ENCODE measurements around the gene AAK1.

Gene AAK1

DNA sequence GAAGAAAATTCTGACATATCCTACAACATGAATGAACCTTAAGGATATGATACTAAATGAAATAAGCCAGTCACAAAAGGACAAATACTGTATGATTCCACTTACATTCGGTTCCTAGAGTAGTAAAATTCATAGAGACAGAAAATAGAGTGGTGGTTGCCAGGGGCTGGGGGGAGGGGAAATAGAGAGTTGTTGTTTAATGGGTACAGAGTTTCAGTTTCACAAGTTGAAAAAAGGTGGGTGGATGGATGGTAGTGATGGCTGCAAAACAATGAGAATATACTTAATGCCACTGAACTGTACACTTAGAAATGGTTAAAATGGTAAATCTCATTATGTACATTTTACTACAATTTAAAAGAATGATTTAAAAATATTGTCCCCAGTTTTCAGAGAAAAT lies 153.1 kb downstream of the AAK1 start:
- DNase-seq (ENCODE audit: low spot score): no peak
- TF ChIP-seq, protein P1, sequence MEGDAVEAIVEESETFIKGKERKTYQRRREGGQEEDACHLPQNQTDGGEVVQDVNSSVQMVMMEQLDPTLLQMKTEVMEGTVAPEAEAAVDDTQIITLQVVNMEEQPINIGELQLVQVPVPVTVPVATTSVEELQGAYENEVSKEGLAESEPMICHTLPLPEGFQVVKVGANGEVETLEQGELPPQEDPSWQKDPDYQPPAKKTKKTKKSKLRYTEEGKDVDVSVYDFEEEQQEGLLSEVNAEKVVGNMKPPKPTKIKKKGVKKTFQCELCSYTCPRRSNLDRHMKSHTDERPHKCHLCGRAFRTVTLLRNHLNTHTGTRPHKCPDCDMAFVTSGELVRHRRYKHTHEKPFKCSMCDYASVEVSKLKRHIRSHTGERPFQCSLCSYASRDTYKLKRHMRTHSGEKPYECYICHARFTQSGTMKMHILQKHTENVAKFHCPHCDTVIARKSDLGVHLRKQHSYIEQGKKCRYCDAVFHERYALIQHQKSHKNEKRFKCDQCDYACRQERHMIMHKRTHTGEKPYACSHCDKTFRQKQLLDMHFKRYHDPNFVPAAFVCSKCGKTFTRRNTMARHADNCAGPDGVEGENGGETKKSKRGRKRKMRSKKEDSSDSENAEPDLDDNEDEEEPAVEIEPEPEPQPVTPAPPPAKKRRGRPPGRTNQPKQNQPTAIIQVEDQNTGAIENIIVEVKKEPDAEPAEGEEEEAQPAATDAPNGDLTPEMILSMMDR (IDR thresholded peaks at IDR 0.05; ENCODE audit: extremely low read depth, missing control alignments): no peak

DNA sequence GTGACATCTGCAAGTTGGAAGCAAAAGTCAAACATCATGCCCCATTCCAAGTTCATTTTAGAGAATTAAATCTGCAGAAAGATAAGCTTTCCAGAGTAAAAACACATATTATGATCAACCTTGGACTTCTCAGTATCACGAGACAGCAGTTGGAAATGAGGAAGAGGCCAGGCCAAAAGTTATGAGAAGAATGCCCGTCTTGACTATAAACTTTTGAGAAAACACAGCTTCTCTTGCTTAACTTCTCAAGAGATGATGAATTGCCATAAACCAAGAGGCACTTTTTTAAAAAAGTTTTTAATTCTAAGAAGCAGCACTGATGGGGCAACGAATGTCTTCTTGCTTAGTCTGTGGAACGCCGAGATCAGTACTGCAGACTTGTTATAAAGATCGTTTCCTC lies 153.7 kb downstream of the AAK1 start:
- no peak for DNase-seq (ENCODE audit: low spot score)

DNA sequence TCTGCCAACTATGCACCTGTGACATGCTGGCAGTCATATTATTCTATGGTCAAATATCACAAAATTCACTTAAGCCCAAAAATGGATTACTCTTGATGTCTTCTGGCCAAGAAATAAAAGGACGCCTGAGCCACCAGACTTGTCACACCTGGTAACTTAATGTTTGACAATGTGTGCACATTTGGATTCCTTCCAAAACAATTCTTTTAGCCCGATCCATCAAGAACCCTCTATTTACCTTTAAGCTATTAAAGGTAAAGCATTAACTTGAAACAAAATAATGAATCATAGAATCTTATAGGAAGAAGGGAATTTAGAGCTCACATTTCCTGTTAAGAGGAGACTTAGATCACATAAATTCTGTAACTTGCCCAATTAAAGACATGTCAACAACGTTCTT lies 159.8 kb downstream of the AAK1 start:
- no peak for DNase-seq (ENCODE audit: low spot score)

More for the DNA sequence above, 153.7 kb downstream of the AAK1 start:
- TF ChIP-seq, protein P1 (IDR thresholded peaks at IDR 0.05; ENCODE audit: extremely low read depth, missing control alignments): no peak

DNA sequence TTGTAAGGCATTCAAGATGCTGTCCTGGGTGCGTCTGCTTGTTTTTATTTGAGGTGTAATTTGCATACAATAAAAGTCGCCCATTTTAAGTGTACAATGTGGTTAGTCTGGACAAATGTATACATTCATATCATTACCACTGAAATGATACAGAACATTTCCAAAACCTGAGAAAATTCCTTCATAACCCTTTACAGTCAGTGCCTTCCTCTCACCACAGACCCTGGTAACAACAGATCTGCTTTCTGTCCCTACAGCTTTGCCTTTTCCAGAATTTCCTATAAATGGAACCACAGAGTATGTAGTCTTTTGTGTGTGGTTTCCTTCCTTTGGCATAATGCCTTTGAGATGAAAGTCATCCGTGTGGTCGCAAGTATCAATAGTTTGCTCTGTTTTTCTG lies 160.5 kb downstream of the AAK1 start:
- DNase-seq (ENCODE audit: low spot score): no peak
- TF ChIP-seq, protein P1 (IDR thresholded peaks at IDR 0.05; ENCODE audit: extremely low read depth, missing control alignments): no peak

More for the DNA sequence above, 159.8 kb downstream of the AAK1 start:
- TF ChIP-seq, protein P1 (IDR thresholded peaks at IDR 0.05; ENCODE audit: extremely low read depth, missing control alignments): no peak

DNA sequence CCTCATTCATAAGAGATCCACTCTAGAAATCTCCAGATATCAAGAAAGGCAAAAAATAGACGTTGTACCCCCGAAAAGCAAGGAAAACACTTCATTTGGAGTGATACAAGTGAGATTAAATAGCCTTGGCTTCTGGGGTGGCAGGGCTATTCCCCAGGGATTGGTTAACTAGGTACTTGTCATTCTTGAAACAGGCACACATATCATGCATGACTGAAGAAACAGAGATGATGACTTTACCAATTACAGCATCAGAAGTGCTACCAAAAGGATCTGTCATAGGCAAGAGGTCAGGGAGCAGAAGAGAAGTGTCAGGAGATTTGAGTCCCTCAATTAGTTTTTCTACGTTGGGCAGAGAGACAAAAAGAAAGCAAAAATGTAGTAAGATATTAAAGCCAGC lies 161.1 kb downstream of the AAK1 start:
- TF ChIP-seq, protein P1 (IDR thresholded peaks at IDR 0.05; ENCODE audit: extremely low read depth, missing control alignments): no peak
- no peak for DNase-seq (ENCODE audit: low spot score)

DNA sequence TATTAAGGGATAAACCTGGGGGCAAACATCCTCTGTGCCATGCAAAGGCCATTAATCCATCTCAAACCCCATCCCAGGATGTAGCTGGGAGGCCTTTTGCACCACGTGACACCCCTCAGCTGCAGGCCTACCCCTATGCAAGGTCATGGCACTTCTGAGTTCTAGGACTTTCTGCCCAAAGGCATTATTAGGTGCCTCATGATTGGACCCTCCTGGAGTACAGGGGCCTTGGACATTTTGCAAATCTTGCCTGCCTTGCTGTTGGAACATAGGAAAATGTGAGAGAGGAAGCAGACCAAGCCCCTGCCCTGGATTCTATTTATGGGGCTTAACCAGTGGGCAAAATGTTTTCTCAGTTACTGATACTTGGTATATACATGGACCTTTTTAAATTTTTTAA lies 162.1 kb downstream of the AAK1 start:
- no peak for DNase-seq (ENCODE audit: low spot score)
- TF ChIP-seq, protein P1 (IDR thresholded peaks at IDR 0.05; ENCODE audit: extremely low read depth, missing control alignments): no peak

DNA sequence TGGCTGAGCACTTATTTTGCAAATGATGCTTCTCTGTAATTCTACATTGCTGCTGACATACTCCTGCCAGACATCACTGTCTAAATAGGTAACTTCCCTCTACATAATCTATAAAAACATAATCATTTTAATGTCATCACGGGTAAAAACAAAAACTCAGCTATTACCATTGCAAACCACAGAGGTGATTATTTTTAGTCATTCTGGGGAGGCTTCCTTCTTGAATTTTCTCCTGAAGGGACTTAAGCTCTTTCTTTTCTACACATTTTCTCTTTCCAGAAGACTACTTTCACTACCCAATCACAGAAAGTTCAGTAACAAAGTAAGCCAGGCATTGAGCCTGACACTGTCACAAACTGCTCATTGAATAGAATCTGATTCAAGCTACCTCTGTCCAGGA lies 165.9 kb downstream of the AAK1 start:
- TF ChIP-seq, protein P1 (IDR thresholded peaks at IDR 0.05; ENCODE audit: extremely low read depth, missing control alignments): no peak

More for the DNA sequence above, 165.9 kb downstream of the AAK1 start:
- DNase-seq (ENCODE audit: low spot score): no peak
